Measurements from ENCODE around the gene CDX1. TPM values are rescaled to one million over a fixed set of nuclear protein-coding genes. Genes with fewer than 3 reads are reported as not detected.
"Not testable (repeated sequence)": the region's sequence is repeated elsewhere in the genome, so short reads cannot be mapped to it uniquely, and the experiment has no call there.

The CDX1 gene
- total RNA-seq, 2 donors from 2014 or later = not detected

DNA sequence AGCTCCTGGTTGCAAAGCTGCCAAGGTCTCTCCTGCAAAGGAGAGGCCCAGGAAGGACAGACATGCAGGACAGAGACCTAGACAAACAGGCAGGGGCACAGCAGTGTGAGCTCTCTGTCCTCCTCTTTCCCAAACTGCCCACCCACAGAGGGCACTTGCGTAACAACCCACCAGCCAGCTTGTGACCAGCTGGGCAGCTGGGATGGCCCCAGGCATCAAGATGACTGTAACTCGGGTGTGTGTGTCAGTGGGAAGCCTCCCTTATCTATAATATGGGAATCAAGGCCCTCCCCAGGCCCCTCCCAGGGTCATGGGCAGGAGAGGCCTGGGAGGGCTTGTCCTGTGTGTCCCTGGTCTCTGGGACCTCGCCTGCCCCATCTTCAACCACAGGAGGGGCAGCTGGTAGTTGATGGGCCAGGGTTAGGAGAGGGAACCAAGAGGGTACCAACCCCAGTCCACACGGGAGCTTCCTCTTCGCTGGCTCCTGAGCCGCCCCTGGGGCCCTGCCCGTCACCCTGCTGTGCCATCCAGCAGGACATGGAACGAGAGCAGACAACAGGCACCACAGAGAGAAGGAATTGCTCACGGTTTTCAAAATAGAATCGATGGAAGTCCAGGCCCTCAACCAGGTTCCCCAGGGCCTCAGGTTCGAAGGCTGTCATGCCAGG, 61.2 kb downstream of the CDX1 start:
- H3K36me3 ChIP-seq = no peaks in the 10 kb centered on the region
- no peaks in the 10 kb centered on the region for H3K9me3 ChIP-seq
- no peak overlapping the region for H3K27ac ChIP-seq
- TF ChIP-seq, protein P1, sequence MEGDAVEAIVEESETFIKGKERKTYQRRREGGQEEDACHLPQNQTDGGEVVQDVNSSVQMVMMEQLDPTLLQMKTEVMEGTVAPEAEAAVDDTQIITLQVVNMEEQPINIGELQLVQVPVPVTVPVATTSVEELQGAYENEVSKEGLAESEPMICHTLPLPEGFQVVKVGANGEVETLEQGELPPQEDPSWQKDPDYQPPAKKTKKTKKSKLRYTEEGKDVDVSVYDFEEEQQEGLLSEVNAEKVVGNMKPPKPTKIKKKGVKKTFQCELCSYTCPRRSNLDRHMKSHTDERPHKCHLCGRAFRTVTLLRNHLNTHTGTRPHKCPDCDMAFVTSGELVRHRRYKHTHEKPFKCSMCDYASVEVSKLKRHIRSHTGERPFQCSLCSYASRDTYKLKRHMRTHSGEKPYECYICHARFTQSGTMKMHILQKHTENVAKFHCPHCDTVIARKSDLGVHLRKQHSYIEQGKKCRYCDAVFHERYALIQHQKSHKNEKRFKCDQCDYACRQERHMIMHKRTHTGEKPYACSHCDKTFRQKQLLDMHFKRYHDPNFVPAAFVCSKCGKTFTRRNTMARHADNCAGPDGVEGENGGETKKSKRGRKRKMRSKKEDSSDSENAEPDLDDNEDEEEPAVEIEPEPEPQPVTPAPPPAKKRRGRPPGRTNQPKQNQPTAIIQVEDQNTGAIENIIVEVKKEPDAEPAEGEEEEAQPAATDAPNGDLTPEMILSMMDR (IDR thresholded peaks at IDR 0.05) = no peak
- no peaks in the 10 kb centered on the region for H3K27me3 ChIP-seq
- no peaks in the 10 kb centered on the region for H3K4me1 ChIP-seq
- DNase-seq (ENCODE audit: low spot score) = no peak
- H3K4me3 ChIP-seq = no peak overlapping the region

DNA sequence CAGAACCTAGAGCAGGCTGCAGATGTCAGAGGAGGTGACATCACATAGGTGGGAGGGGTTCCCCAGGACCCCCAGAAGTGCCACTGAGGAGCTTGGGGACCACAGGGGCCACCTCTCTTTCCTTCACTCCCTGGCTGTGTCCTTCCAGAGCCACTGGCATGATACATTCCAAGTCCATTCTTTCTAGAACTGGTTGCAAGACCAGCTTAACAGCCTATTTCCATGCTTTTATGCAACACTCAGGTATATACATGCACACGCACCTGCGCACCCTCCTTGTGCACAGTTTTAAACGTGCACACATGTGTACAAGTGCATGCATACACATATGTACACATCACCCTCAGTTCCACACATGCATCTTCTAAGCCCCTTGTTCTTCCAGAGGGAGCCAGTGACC, 63.0 kb downstream of the CDX1 start:
- no peak for DNase-seq (ENCODE audit: low spot score)
- Histone ChIP-seq H3K36me3 (no peaks in the 10 kb centered on the region), H3K27ac (no peak overlapping the region), H3K4me1 (no peaks in the 10 kb centered on the region), H3K27me3 (no peaks in the 10 kb centered on the region), H3K4me3 (no peak overlapping the region), H3K9me3 (no peaks in the 10 kb centered on the region)
- TF ChIP-seq, protein P1 (IDR thresholded peaks at IDR 0.05) = no peak

DNA sequence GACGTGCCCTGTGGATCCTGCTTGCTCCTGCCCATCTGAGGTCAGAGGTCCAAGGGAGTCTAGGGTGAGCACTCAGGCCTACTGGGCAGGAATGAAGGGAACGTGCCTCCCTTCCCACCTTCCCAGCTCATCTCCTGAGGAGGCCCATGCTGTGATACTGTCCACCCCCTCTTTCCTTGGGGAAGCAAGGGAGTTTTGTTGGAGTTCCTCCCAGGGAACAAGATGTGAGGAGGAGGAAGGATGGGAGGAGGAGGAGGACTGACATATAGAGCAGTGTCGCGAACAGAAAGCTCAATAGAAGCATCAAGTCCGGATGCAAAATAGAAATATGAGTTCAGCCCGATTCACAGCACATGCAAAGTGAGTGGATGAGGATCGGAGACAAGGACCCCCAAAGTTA, 64.3 kb downstream of the CDX1 start:
- DNase-seq (ENCODE audit: low spot score) = no peak
- H3K9me3 ChIP-seq = no peaks in the 10 kb centered on the region
- TF ChIP-seq, protein P1 (IDR thresholded peaks at IDR 0.05) = no peak
- H3K4me3 ChIP-seq = no peak overlapping the region
- H3K4me1 ChIP-seq = no peaks in the 10 kb centered on the region
- H3K27ac ChIP-seq = no peak overlapping the region
- no peaks in the 10 kb centered on the region for H3K36me3 ChIP-seq
- no peaks in the 10 kb centered on the region for H3K27me3 ChIP-seq

DNA sequence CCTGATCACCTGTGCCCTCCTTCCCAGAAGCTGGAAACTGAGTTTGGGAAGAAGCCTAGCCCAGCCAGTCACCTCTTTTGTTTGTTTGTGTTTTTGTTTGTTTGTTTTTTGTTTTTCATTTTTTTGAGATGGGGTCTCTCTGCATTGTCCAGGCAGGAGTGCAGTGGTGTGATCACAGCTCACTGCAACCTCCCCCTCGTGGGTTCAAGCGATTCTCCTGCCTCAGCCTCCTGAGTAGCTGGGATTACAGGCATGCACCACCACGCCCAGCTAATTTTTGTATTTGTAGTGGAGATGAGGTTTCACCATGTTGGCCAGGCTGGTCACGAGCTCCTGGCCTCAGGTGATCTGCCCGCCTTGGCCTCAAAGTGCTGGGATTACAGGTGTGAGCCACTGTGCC, 67.1 kb downstream of the CDX1 start:
- DNase-seq (ENCODE audit: low spot score); H3K27me3 ChIP-seq; H3K9me3 ChIP-seq; H3K27ac ChIP-seq; H3K36me3 ChIP-seq; H3K4me3 ChIP-seq; H3K4me1 ChIP-seq: not testable (repeated sequence)

Other genes with a start within 250 kb of the CDX1 start
- under 1 TPM in 1 of 2 donors, not detected in 1; 0.08 TPM for gene PDE6A, start 222.0 kb upstream of the CDX1 start, total RNA-seq
- gene SLC26A2, start 206.0 kb upstream of the CDX1 start, total RNA-seq = 10 to 100 TPM in 1 of 2 donors, 1 to 10 TPM in 1; 7.2 to 12.0 TPM
- 1 to 10 TPM; 1.6 to 2.3 TPM for gene TIGD6, start 166.1 kb upstream of the CDX1 start, total RNA-seq
- 10 to 100 TPM; 18.4 to 21.1 TPM for gene HMGXB3, start 166.0 kb upstream of the CDX1 start, total RNA-seq
- gene CSF1R, start 80.2 kb upstream of the CDX1 start, total RNA-seq = 10 to 100 TPM; 11.2 to 24.6 TPM
- gene PDGFRB, start 10.9 kb upstream of the CDX1 start, total RNA-seq = 10 to 100 TPM; 68.3 to 68.7 TPM
- gene SLC6A7, start 23.3 kb downstream of the CDX1 start, total RNA-seq = not detected
- gene CAMK2A, start 123.0 kb downstream of the CDX1 start, total RNA-seq = 10 to 100 TPM in 1 of 2 donors, 1 to 10 TPM in 1; 4.9 to 18.2 TPM
- under 1 TPM; 0.30 to 0.83 TPM for gene ARSI, start 136.1 kb downstream of the CDX1 start, total RNA-seq
- 10 to 100 TPM; 17.5 to 18.1 TPM for gene TCOF1, start 190.9 kb downstream of the CDX1 start, total RNA-seq
- 100 to 1,000 TPM; 268 to 424 TPM for gene CD74, start 246.1 kb downstream of the CDX1 start, total RNA-seq